ENCODE measurements around the gene GAREM1.

GRCh38 chr18:32391126-32391525, 79.6 kb downstream of the GAREM1 start:
- no peak for TF ChIP-seq POLR2A (IDR thresholded peaks at IDR 0.05)
- TF ChIP-seq POLR2AphosphoS5 (IDR thresholded peaks at IDR 0.05): no peak
- no peak for TF ChIP-seq CTCF (IDR thresholded peaks at IDR 0.05)
- TF ChIP-seq EP300 (IDR thresholded peaks at IDR 0.05): no peak

Measured in upper lobe of left lung (tissue), 4 donors.